HepG2 (cell line): ENCODE data around the gene HELZ2. TPM values are rescaled to one million over a fixed set of nuclear protein-coding genes. Genes with fewer than 3 reads are reported as not detected.

Source experiments
- AHDC1 ChIP-seq: sonication (generic); formaldehyde crosslinking; IDR thresholded peaks from 2 replicates; pipeline ENCODE4 v1.5.1; 2020; ENCODE audit warnings: mild to moderate bottlenecking, missing genetic modification reagents, borderline replicate concordance
- ATF5 ChIP-seq: sonication (generic); formaldehyde crosslinking; IDR thresholded peaks from 2 replicates; pipeline ENCODE4 v1.4.0; 2020; ENCODE audit warnings: mild to moderate bottlenecking, low read depth, missing genetic modification reagents
- CEBPG ChIP-seq: IDR thresholded peaks from 2 replicates; pipeline ENCODE4 v1.6.1; 2016
- MIXL1 ChIP-seq: IDR thresholded peaks from 2 replicates; pipeline ENCODE4 v1.6.1; 2016
- RXRB ChIP-seq: IDR thresholded peaks from 2 replicates; pipeline ENCODE4 v1.6.1; 2016; ENCODE audit warnings: borderline replicate concordance, missing genetic modification reagents, missing compliant biosample characterization
- SALL1 ChIP-seq: sonication (generic); formaldehyde crosslinking; IDR thresholded peaks from 2 replicates; pipeline ENCODE4 v1.8.0; 2022; ENCODE audit warnings: mild to moderate bottlenecking, missing genetic modification reagents
- TEAD3 ChIP-seq: optimal IDR thresholded peaks from 2 replicates; pipeline ENCODE3; 2016; ENCODE audit warnings: borderline replicate concordance
- ZFX ChIP-seq: sonication (generic); formaldehyde crosslinking; IDR thresholded peaks from 2 replicates; pipeline ENCODE4 v1.4.0; 2020; ENCODE audit warnings: mild to moderate bottlenecking, low read depth, missing genetic modification reagents, moderate library complexity
- ZNF12 ChIP-seq: sonication (generic); formaldehyde crosslinking; IDR thresholded peaks from 2 replicates; pipeline ENCODE4 v1.5.0; 2020; ENCODE audit warnings: missing genetic modification reagents
- ZNF543 ChIP-seq: sonication (generic); formaldehyde crosslinking; IDR thresholded peaks from 2 replicates; pipeline ENCODE4 v1.4.0; 2020; ENCODE audit warnings: mild to moderate bottlenecking, missing genetic modification reagents
- ZNF7 ChIP-seq: IDR thresholded peaks from 2 replicates; pipeline ENCODE4 v1.6.1; 2016; ENCODE audit warnings: missing biosample characterization, missing genetic modification reagents
- ZNF792 ChIP-seq: IDR thresholded peaks from 2 replicates; pipeline ENCODE4 v1.6.1; 2016
- ZSCAN20 ChIP-seq: sonication (generic); formaldehyde crosslinking; IDR thresholded peaks from 2 replicates; pipeline ENCODE4 v1.4.0; 2020; ENCODE audit warnings: missing genetic modification reagents, mild to moderate bottlenecking, borderline replicate concordance
- polyA plus RNA-seq, 8 experiments: library from polyadenylated mRNA; depleted of rRNA in 3 of 8; stranded (reverse) in 7 of 8; unstranded in 1 of 8; fragments of >200 nt; fragmentation: Illumina TruSeq in 4 of 8; extraction: Trizol in 4 of 8; gene quantifications; 2 replicates each; pipeline versions ENCODE4 v1.2.1 to v1.2.3, GENCODE V29; 2011 to 2016; ENCODE audit warnings: low read depth in 4 of 8, missing spikeins in 1 of 8, mixed read lengths in 1 of 8; ENCODE audit not compliant: insufficient read depth in 1 of 8
- total RNA-seq, 5 experiments: library from RNA; depleted of rRNA; stranded (reverse); fragments of >200 nt; fragmentation: Illumina TruSeq; extraction: Trizol; gene quantifications; 2 replicates each; pipeline ENCODE4 v1.2.3, GENCODE V29; 2016; ENCODE audit warnings: low read depth in 1 of 5
- TF ChIP-seq, protein P1 (sequence below): sonication (generic); formaldehyde crosslinking; IDR thresholded peaks from 2 replicates; pipeline ENCODE4 v1.5.0; 2020; ENCODE audit warnings: mild to moderate bottlenecking, missing genetic modification reagents
- TF ChIP-seq, protein P2 (sequence below), 2 experiments: sonication (generic) in 1 of 2; formaldehyde crosslinking in 1 of 2; IDR thresholded peaks; 2 replicates each; pipeline versions ENCODE4 v1.4.0 to v1.6.1; 2016 to 2020; ENCODE audit warnings: borderline replicate concordance in 1 of 2, low read depth in 1 of 2, mild to moderate bottlenecking in 1 of 2, missing genetic modification reagents in 1 of 2

Gene HELZ2
- total and polyA plus RNA-seq, 2 of the 13 experiments (the other 11 are each of a cell fraction or from before 2014, with no cell fraction given) = 9.6 to 10.1 TPM

DNA sequence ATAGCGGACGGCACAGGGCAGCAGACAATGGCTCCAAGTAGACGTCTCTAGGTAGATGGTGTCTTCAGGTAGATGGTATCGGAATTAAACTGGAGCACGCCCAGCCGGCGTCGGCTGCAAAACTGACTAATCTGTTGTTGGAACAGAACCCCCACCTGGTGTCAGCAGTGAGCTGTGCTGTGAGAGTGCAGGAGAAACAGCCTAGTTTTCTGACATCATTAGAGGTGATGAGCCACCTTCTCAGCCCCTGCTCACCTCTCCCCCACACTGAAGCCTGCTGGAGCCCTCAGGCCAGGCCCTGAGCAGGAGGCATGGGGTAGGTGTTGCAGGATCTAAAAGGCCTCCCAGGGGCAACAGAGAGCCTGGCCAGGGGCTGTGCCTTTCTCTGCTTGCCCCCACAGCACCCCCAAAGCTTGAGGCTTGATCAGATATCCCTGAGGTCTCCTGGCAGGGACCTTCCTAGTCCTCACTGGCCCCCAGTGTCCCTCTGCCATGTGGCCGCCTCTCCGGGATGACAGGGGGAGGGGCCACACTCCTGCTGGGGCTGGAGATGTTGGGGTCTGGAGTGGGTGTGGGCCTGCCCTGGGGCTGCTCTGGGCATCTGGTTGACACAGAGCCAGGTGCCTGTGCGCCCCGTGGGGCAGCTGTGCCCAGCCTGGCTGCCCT is 6.9 kb upstream of the HELZ2 start (continued):
- TF ChIP-seq AHDC1 (CRISPR knock-in tag) = no peak
- peak; percentile 54; the same call in 1 of the 2 replicates for TF ChIP-seq SALL1
- TF ChIP-seq CEBPG (CRISPR knock-in tag) = 0 out of 2 replicates have a peak, but pooled peaks have one; percentile 4
- TF ChIP-seq ZFX = 0 out of 2 replicates have a peak, but pooled peaks have one; percentile 24
- 0 out of 2 replicates have a peak, but pooled peaks have one; percentile 59 for TF ChIP-seq ZNF792 (CRISPR knock-in tag)
- TF ChIP-seq ZNF7 (CRISPR knock-in tag) = no peak
- TF ChIP-seq MIXL1 = peak; percentile 67
- peak; percentile 52; the same call in 1 of the 2 replicates for TF ChIP-seq RXRB (CRISPR knock-in tag)
- TF ChIP-seq, protein P1, sequence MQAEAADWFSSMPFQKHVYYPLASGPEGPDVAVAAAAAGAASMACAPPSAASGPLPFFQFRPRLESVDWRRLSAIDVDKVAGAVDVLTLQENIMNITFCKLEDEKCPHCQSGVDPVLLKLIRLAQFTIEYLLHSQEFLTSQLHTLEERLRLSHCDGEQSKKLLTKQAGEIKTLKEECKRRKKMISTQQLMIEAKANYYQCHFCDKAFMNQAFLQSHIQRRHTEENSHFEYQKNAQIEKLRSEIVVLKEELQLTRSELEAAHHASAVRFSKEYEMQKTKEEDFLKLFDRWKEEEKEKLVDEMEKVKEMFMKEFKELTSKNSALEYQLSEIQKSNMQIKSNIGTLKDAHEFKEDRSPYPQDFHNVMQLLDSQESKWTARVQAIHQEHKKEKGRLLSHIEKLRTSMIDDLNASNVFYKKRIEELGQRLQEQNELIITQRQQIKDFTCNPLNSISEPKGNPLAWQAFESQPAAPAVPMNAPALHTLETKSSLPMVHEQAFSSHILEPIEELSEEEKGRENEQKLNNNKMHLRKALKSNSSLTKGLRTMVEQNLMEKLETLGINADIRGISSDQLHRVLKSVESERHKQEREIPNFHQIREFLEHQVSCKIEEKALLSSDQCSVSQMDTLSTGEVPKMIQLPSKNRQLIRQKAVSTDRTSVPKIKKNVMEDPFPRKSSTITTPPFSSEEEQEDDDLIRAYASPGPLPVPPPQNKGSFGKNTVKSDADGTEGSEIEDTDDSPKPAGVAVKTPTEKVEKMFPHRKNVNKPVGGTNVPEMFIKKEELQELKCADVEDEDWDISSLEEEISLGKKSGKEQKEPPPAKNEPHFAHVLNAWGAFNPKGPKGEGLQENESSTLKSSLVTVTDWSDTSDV (CRISPR knock-in tag) = 0 out of 2 replicates have a peak, but pooled peaks have one; percentile 46
- TF ChIP-seq ATF5 (CRISPR knock-in tag) = 0 out of 2 replicates have a peak, but pooled peaks have one; percentile 65
- TF ChIP-seq ZNF543 (CRISPR knock-in tag) = 0 out of 2 replicates have a peak, but pooled peaks have one; percentile 30
- no peak for TF ChIP-seq ZSCAN20 (CRISPR knock-in tag)
- TF ChIP-seq TEAD3 (CRISPR knock-in tag) = peak; percentile 58
- TF ChIP-seq, protein P2, sequence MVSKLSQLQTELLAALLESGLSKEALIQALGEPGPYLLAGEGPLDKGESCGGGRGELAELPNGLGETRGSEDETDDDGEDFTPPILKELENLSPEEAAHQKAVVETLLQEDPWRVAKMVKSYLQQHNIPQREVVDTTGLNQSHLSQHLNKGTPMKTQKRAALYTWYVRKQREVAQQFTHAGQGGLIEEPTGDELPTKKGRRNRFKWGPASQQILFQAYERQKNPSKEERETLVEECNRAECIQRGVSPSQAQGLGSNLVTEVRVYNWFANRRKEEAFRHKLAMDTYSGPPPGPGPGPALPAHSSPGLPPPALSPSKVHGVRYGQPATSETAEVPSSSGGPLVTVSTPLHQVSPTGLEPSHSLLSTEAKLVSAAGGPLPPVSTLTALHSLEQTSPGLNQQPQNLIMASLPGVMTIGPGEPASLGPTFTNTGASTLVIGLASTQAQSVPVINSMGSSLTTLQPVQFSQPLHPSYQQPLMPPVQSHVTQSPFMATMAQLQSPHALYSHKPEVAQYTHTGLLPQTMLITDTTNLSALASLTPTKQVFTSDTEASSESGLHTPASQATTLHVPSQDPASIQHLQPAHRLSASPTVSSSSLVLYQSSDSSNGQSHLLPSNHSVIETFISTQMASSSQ (IDR thresholded peaks at IDR 0.05; ENCODE audit: low read depth) = no peak
- TF ChIP-seq, protein P2 (CRISPR knock-in tag; IDR thresholded peaks at IDR 0.05; ENCODE audit: borderline replicate concordance) = 0 out of 2 replicates have a peak, but pooled peaks have one; percentile 17
- peak; percentile 58; the same call in 1 of the 2 replicates for TF ChIP-seq ZNF12 (CRISPR knock-in tag)
